Chondrocyte (in vitro differentiated cells): Measurements from ENCODE around the gene CTAGE1. TPM values are rescaled to one million over a fixed set of nuclear protein-coding genes. Genes with fewer than 3 reads are reported as not detected.
A peak's percentile ranks its signal among the peaks of the same experiment; 100 is the strongest.

ENCODE experiments used
- DNase-seq: peaks from one replicate; pipeline ENCODE4 v3.0.0; 2021; ENCODE audit warnings: mixed read lengths, low spot score
- H3K27ac Mint-ChIP-seq: one replicate; pipeline ENCODE4 v1.8.0; 2021; ENCODE audit warnings: mild to moderate bottlenecking, moderate library complexity, mixed read lengths; ENCODE audit not compliant: unreplicated experiment
- H3K27me3 Mint-ChIP-seq: 2 replicates; pipeline ENCODE4 v1.8.0; 2021; ENCODE audit warnings: low read depth, mixed read lengths
- H3K36me3 Mint-ChIP-seq: 2 replicates; pipeline ENCODE4 v1.8.0; 2021; ENCODE audit warnings: low read depth, mixed read lengths
- H3K4me1 Mint-ChIP-seq: 2 replicates; pipeline ENCODE4 v1.8.0; 2021; ENCODE audit warnings: low read depth, mild to moderate bottlenecking, mixed read lengths
- H3K4me3 Mint-ChIP-seq: one replicate; pipeline ENCODE4 v1.8.0; 2021; ENCODE audit warnings: mild to moderate bottlenecking, moderate library complexity, mixed read lengths; ENCODE audit not compliant: unreplicated experiment
- H3K9me3 Mint-ChIP-seq: 2 replicates; pipeline ENCODE4 v1.8.0; 2021; ENCODE audit warnings: low read depth, mixed read lengths
- CTCF ChIP-seq: fragments of 200-600 bp; sonication (generic); IDR thresholded peaks from 2 replicates; pipeline ENCODE4 v1.5.0; 2021; ENCODE audit warnings: antibody characterized with exemption, mild to moderate bottlenecking, moderate library complexity
- total RNA-seq: library from RNA; stranded (reverse); gene quantifications from 3 replicates; pipeline ENCODE4 v1.2.1, GENCODE V29; 2021

Gene CTAGE1
- total RNA-seq, 1 donor from 2014 or later: 0.12 TPM

GRCh38 chr18:22408059-22408458 is 9.7 kb downstream of the CTAGE1 start:
- TF ChIP-seq CTCF: peak; percentile 37
- DNase-seq: no peak
- Mint-ChIP-seq H3K27ac (no peak overlapping the region), H3K27me3 (no peaks in the 10 kb centered on the region), H3K4me1 (no peaks in the 10 kb centered on the region), H3K4me3 (no peak overlapping the region), H3K9me3 (peaks cover 21% of the 10 kb centered on the region), H3K36me3 (peaks cover 5% of the 10 kb centered on the region)

GRCh38 chr18:22405142-22405541 is 12.6 kb downstream of the CTAGE1 start:
- Mint-ChIP-seq H3K4me1 (no peaks in the 10 kb centered on the region), H3K36me3 (peaks cover 5% of the 10 kb centered on the region), H3K27me3 (peaks cover 1% of the 10 kb centered on the region), H3K27ac (no peak overlapping the region), H3K9me3 (peaks cover 24% of the 10 kb centered on the region), H3K4me3 (no peak overlapping the region)
- no peak for TF ChIP-seq CTCF
- DNase-seq: no peak

- H3K27me3 Mint-ChIP-seq: peaks cover 1% of the 10 kb centered on the region
- TF ChIP-seq CTCF: no peak
- no peak overlapping the region for H3K27ac Mint-ChIP-seq
- H3K36me3 Mint-ChIP-seq: peaks cover 5% of the 10 kb centered on the region
- no peaks in the 10 kb centered on the region for H3K4me1 Mint-ChIP-seq
- DNase-seq: no peak
- H3K9me3 Mint-ChIP-seq: peaks cover 20% of the 10 kb centered on the region
- no peak overlapping the region for H3K4me3 Mint-ChIP-seq
Measured at GRCh38 chr18:22403950-22404349, 13.8 kb downstream of the CTAGE1 start.

- H3K4me1 Mint-ChIP-seq: peaks cover 2% of the 10 kb centered on the region
- H3K27ac Mint-ChIP-seq: no peak overlapping the region
- H3K4me3 Mint-ChIP-seq: no peak overlapping the region
- peaks cover under 1% of the 10 kb centered on the region for H3K36me3 Mint-ChIP-seq
- peaks cover 1% of the 10 kb centered on the region for H3K27me3 Mint-ChIP-seq
- no peak for TF ChIP-seq CTCF
- no peak for DNase-seq
- peaks cover 7% of the 10 kb centered on the region for H3K9me3 Mint-ChIP-seq
Measured at GRCh38 chr18:22399949-22400348, 17.8 kb downstream of the CTAGE1 start.

- peaks cover 2% of the 10 kb centered on the region for H3K4me1 Mint-ChIP-seq
- H3K9me3 Mint-ChIP-seq: peaks cover 2% of the 10 kb centered on the region
- no peak overlapping the region for H3K4me3 Mint-ChIP-seq
- peaks cover 1% of the 10 kb centered on the region for H3K27me3 Mint-ChIP-seq
- no peak overlapping the region for H3K27ac Mint-ChIP-seq
- no peak for DNase-seq
- TF ChIP-seq CTCF: no peak
- H3K36me3 Mint-ChIP-seq: no peaks in the 10 kb centered on the region
Measured at GRCh38 chr18:22398464-22398863, 19.3 kb downstream of the CTAGE1 start.
